HEK293 (cell line): Measurements from ENCODE around the gene TC2N.

Source experiments
- MZF1 ChIP-seq: fragments of 450-650 bp; formaldehyde crosslinking; IDR thresholded peaks from 2 replicates; pipeline ENCODE4 v1.5.1; 2017; ENCODE audit warnings: missing biosample characterization, missing genetic modification characterization, borderline replicate concordance
- TCF7L2 ChIP-seq: IDR thresholded peaks from 2 replicates; pipeline ENCODE4 v1.6.1; 2011; ENCODE audit warnings: low read depth, mild to moderate bottlenecking, inconsistent platforms, low read length, moderate library complexity, borderline replicate concordance
- ZBTB48 ChIP-seq: fragments of 450-650 bp; formaldehyde crosslinking; IDR thresholded peaks from 2 replicates; pipeline ENCODE4 v1.5.1; 2016; ENCODE audit warnings: missing biosample characterization, missing genetic modification characterization
- ZNF211 ChIP-seq: fragments of 450-650 bp; formaldehyde crosslinking; IDR thresholded peaks from 2 replicates; pipeline ENCODE4 v1.5.1; 2016; ENCODE audit warnings: low read depth, missing biosample characterization, missing genetic modification characterization
- ZNF37A ChIP-seq: fragments of 450-650 bp; IDR thresholded peaks from 2 replicates; pipeline ENCODE4 v1.5.1; 2018; ENCODE audit warnings: missing biosample characterization, missing genetic modification characterization
- TF ChIP-seq, protein P1 (sequence below): fragments of 450-650 bp; formaldehyde crosslinking; IDR thresholded peaks from 2 replicates; pipeline ENCODE4 v1.5.1; 2016; ENCODE audit warnings: missing biosample characterization, missing genetic modification characterization
- TF ChIP-seq, protein P2 (sequence below): fragments of 450-650 bp; formaldehyde crosslinking; optimal IDR thresholded peaks from 2 replicates; pipeline ENCODE3; 2016; ENCODE audit warnings: missing biosample characterization, mild to moderate bottlenecking, missing genetic modification characterization

DNA sequence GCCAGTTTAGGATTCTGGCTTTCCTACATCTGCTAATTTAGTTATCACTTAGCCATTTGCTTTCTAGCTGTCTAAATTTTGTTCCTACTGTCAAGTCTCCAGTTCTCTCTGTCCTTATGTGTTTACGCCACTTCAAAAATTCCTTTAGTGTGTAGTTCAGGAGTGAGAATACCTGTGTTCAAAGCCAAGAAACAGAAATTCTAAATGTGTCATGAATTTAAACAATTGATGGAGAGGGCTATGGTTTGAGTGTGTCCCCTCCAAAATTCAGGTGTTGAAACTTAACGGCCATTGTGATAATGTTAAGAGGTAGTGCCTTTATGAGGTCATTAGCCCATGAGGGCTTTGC is 124.1 kb downstream of the TC2N start:
- TF ChIP-seq ZBTB48 (tag by site-specific recombination), result no peak
- TF ChIP-seq, protein P1, sequence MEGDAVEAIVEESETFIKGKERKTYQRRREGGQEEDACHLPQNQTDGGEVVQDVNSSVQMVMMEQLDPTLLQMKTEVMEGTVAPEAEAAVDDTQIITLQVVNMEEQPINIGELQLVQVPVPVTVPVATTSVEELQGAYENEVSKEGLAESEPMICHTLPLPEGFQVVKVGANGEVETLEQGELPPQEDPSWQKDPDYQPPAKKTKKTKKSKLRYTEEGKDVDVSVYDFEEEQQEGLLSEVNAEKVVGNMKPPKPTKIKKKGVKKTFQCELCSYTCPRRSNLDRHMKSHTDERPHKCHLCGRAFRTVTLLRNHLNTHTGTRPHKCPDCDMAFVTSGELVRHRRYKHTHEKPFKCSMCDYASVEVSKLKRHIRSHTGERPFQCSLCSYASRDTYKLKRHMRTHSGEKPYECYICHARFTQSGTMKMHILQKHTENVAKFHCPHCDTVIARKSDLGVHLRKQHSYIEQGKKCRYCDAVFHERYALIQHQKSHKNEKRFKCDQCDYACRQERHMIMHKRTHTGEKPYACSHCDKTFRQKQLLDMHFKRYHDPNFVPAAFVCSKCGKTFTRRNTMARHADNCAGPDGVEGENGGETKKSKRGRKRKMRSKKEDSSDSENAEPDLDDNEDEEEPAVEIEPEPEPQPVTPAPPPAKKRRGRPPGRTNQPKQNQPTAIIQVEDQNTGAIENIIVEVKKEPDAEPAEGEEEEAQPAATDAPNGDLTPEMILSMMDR (tag by site-specific recombination), result no peak
- TF ChIP-seq TCF7L2, result no peak
- TF ChIP-seq ZNF37A, result no peak
- TF ChIP-seq, protein P2, sequence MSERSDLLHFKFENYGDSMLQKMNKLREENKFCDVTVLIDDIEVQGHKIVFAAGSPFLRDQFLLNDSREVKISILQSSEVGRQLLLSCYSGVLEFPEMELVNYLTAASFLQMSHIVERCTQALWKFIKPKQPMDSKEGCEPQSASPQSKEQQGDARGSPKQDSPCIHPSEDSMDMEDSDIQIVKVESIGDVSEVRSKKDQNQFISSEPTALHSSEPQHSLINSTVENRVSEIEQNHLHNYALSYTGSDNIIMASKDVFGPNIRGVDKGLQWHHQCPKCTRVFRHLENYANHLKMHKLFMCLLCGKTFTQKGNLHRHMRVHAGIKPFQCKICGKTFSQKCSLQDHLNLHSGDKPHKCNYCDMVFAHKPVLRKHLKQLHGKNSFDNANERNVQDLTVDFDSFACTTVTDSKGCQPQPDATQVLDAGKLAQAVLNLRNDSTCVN (tag by site-specific recombination), result no peak
- TF ChIP-seq MZF1 (tag by site-specific recombination), result no peak
- no peak for TF ChIP-seq ZNF211
